ENCODE measurements around the gene AGAP3.

AGAP3 gene

DNA sequence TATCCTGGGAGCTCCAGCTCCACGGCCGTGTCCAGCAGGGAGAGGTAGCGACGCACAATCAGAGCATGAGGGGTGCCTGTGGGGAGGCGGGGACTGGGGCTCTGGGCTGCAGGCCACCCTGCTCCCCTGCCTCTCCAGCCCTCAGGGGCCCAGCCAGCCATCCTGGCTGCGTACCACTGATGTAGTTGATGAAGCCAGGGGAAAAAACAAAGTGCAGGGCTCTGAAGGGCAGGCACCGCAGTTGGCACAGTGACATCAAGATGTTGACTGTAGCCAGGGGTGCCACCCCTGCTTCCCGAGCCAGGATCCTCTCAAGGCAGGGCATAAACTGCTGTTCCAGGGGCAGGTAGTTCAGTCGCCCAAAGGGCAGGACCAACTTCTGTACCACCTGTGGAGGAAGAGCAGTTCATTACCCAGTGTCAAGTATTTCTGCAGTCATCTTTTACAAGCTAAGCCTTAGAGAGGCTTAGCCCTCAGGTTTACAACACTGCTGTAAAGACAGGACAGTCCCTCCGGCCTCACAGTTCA is 8.5 kb upstream of the AGAP3 start:
- no peak overlapping the region for H3K27ac ChIP-seq
- TF ChIP-seq, protein P1, sequence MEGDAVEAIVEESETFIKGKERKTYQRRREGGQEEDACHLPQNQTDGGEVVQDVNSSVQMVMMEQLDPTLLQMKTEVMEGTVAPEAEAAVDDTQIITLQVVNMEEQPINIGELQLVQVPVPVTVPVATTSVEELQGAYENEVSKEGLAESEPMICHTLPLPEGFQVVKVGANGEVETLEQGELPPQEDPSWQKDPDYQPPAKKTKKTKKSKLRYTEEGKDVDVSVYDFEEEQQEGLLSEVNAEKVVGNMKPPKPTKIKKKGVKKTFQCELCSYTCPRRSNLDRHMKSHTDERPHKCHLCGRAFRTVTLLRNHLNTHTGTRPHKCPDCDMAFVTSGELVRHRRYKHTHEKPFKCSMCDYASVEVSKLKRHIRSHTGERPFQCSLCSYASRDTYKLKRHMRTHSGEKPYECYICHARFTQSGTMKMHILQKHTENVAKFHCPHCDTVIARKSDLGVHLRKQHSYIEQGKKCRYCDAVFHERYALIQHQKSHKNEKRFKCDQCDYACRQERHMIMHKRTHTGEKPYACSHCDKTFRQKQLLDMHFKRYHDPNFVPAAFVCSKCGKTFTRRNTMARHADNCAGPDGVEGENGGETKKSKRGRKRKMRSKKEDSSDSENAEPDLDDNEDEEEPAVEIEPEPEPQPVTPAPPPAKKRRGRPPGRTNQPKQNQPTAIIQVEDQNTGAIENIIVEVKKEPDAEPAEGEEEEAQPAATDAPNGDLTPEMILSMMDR (conservative IDR thresholded peaks at IDR 0.05): no peak
- TF ChIP-seq ZFX (IDR thresholded peaks at IDR 0.05): no peak

DNA sequence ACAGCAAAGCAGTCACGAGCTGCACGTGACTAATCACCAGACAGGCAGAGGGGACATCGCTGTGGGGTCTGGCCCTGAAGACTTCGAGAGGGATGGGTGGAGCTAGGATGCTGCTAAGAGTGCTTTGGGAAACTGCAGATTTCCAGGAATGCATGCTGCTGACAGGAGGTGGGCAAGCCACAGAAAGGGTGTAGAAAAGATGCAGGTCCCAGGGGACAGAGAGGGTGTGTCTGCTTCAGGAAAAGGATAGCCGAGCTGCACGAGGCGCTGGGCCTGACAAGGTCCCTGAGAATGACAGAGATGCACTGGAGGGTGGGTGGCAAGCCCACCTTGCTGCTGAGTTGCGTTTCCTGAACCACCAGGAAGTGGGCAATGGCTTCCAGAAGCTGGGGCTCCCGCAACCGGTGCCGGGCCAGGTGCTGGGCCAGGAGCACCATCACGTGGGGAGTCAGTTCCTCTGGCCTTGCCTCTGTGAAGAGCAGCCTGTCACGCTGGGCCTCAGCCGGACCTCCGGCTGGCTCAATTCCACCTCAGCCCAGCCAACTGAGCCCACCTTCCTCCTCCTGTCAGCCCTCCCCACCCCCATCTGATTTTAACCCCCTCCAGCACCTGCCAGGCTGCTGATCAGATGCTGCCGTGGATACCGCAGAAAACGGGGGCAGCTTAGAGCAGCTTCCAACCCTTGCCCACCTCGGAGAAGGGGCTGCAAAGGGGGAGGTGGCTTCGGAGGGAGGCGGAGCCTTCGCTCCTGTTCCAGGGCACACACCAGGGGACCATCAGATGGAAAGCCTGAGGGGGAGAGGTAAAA is 7.8 kb upstream of the AGAP3 start:
- H3K27ac ChIP-seq: no peak overlapping the region
- TF ChIP-seq ZFX (IDR thresholded peaks at IDR 0.05): no peak
- TF ChIP-seq, protein P1 (conservative IDR thresholded peaks at IDR 0.05): no peak

DNA sequence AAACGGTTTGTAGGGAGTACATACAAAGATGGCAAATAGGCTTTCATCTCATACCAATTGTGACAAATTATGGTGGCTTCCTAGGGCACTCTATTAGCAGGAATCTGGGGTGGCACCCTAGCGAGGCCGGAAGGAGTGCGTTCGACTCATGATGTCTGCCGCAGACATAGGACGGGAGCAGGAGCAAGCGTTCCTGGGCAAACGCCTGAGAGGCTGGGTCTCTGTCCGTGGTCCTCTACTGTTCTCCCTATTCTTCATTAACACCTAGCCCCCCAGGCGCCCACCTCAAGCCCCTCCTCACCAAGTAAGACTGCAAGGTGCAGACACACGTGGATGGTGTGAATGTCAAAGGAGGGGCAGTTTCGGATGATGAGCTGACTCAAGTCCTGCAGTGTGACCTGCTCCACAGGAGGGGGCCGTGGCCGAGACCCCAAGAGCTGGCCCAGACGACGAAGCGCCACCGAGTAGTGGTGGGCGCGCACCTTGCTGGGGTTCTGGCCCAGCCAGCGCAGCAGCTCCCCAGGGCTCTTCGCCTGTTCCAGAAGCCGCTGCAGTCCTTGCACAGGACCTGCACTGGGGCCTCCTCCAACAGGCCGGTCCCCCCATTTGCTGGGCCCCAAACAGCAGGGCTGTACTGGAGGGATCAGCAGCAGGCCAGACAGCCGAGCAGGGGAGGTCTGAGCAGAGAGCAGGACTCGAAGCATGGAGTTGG is 6.9 kb upstream of the AGAP3 start:
- peak overlapping the region; percentile 98 for H3K27ac ChIP-seq
- TF ChIP-seq, protein P1 (conservative IDR thresholded peaks at IDR 0.05): no peak
- TF ChIP-seq ZFX (IDR thresholded peaks at IDR 0.05): no peak

DNA sequence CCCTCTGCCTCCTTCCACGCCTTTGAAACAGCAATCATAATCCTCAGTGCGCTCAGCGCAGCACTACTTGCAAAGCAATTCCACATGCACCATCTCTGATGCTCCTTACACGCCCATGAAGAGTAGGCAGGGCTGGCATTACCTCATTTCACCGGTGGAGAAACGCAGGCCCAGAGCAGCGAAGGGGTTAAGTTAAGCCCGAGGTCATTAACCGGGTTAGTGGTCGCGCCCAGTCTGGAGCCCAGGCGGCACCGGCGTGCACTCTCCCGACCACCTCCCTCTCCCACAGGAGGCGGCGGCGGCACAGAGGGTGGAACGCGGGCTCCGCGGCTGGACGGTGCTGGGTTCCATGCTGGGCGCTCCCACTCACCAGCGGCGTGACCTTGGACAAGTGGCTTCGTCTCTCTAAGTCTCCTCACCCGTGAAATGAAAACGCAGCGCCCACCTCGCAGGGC is 6.2 kb upstream of the AGAP3 start:
- TF ChIP-seq, protein P1 (conservative IDR thresholded peaks at IDR 0.05): no peak
- no peak; the same call in 1 of the 2 replicates for TF ChIP-seq ZFX (IDR thresholded peaks at IDR 0.05)
- H3K27ac ChIP-seq: peak overlapping the region; percentile 98

DNA sequence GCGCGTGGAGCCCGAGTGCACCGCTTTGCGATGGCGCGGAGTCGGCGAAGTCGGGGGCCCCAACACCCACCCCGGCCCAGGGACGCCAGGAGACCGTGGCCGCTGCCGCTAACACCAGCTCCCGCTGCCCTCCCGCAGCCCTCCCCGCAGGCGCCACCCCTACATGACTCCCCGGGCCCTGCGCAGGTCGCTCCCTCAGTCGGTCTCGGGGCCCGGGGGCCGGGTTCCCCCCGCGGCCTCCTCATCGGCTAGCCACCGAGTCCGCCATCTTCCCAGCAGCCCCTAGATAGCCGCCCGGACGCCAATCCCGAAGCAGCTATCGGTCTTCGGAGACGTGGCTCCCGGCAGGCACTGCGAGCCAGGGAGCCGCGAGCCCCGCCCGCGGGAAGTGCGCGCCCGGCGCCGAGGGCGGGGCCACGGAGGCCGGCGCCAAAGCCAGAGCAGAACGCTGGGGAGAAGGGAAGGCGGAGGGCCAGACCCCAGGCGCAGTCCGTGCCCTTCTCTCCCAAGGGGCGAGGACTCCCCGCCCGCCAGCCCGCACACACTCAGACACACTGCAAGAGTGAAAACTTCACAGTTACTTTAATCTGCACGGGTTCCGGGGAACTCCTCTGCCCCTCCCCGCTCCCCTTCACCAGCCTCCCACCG is 5.6 kb upstream of the AGAP3 start, which contains the start of gene FASTK:
FASTK (minus strand) TSS at position 288 of the 648 bp plus-strand sequence; CDS start at position 245, 43 bp downstream.
- peak within 1 kb of the TSS; percentile 98 for H3K27ac ChIP-seq
- TF ChIP-seq ZFX (IDR thresholded peaks at IDR 0.05): peak; percentile 92; the same call in 1 of the 2 replicates
- TF ChIP-seq, protein P1 (conservative IDR thresholded peaks at IDR 0.05): no peak

DNA sequence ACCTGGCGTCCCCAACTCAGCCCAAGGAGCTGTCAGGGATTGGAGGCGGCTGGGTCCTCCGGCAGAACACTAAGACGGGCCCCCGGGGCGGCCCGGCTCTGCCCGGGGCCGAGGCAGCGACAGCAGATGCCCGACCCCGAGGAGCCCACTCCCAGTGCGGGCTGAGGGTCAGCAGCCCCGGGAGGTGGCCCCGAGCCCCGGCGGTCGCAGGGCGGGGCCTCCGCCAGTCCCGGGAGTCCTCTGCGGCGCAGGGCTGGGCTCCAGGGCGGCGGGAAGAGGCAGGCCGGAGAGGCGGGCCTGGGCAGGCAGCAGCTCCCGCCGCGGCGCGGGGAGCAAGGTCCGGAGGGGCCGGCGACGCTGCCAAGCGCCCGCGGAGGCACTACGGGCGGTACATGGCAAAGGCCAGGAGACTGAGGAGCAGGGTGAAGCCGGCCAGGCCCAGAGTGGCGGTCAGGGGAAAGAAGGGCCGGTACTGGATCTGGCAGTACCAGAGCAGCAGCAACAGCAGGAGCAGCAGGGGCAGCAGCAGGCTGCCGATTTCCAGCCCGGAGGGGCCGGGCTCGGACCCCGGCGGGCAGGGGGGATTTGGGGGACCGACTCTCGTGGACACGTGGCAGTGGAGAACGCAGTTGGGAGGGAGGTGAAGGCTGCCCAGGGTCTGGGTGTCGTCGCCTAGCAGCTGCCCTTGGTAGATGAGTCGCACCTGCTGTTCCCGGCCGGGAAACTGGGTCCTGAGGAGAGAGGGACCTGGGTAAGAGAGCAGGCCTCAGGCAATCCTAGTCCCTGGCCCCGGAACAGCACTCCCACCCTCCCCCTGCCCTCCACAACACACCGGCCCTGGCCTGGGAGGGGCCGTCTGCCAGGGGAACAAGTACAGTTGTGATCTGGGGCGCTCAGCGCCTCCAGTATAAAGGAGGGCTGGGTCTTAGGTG is 4.8 kb upstream of the AGAP3 start:
- TF ChIP-seq ZFX (IDR thresholded peaks at IDR 0.05): peak; percentile 61; the same call in 1 of the 2 replicates
- TF ChIP-seq, protein P1 (conservative IDR thresholded peaks at IDR 0.05): no peak
- H3K27ac ChIP-seq: peak overlapping the region; percentile 98

Data from C4-2B (cell line).